ENCODE results near the gene GPATCH11.

GPATCH11 gene

DNA sequence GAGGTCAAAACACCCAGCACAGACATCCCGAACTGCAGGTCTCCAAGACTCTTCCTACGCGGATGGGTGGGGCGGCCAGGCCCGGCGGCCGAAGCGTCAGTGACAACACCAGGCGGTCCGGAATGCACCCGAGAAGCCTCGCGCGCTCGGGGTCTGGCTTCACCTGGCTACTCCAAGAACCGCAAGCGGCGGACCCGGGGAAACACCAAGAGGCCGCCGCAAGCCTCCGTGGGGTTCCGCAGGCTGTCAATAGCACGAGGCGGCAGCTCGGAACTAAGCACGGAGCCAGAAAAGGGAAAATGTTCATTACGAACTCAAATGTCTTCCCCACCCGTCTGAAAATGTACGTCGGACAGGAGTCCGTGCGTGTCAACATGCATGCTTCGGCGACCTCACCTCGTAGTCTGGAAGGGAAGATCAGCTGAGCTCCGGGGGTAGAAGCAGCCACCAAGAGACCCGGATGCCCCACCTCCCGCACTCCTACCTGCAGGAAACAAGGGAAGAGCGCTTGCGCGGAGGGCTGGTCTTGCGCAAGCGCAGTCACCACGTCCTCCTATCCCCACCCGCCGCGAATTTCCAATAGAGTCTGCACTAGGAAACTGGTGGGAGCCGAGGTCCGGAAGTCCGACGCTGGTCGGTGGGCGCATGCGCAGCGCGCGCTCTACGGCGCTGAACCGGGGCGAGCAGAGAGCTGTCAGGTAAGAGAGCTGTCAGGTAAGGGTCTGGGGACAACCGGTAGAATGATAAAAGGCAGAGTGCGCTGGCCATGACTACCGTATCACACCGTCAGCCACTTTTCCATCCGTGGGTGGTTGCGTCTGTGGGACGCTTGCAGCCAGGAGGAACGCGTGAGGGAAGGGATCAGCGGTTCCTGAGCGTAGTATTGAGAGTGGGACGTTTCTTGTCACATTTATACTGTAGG is at the start of gene GPATCH11, which contains the start of gene HEATR5B:
TSS of gene GPATCH11 (plus strand) at position 646 of the 922 bp plus-strand sequence. CDS start 3,864 bp downstream, outside the sequence.
TSS of gene HEATR5B (minus strand) at position 500 of the 922 bp plus-strand sequence. CDS start 958 bp downstream, outside the sequence.
- peak; percentile 98 for DNase-seq (ENCODE audit: low spot score)

DNA sequence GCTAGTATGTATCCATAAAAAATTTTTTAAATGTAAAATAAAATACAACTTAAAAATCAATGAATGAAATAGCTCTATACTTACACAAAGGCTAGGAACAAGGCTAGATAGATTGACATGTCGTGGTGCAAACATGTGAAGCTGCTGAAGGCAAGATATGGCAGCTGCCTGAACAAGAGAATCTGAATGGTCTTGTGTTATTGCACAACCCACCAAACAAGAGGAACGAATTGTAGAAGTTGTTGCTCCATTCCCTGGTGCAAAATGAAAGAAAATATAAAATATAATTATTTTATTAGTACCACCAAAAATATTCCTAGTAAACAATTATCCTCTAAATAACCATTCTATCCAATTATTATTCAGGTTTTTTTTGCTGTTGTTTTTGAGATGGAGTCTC is 46.5 kb upstream of the GPATCH11 start:
- DNase-seq (ENCODE audit: low spot score): no peak

DNA sequence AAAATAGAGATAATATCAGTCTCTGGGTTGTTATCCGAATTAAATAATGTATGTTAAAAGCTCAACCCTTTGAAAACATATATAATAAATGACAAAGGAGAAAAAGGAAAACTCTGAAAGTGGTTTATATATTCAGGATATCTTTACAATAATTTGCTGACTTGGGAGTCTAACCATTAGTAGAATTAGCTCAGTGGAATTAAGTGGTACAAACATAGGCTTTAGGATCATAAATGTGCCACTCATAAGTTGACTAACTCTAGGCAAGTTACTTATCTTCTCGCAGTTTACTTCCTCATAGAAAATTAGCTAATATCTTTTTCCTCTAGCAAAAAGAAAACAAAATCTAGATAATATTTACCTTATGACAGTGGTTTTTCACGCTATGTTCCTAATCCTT is 44.7 kb upstream of the GPATCH11 start:
- DNase-seq (ENCODE audit: low spot score): no peak

DNA sequence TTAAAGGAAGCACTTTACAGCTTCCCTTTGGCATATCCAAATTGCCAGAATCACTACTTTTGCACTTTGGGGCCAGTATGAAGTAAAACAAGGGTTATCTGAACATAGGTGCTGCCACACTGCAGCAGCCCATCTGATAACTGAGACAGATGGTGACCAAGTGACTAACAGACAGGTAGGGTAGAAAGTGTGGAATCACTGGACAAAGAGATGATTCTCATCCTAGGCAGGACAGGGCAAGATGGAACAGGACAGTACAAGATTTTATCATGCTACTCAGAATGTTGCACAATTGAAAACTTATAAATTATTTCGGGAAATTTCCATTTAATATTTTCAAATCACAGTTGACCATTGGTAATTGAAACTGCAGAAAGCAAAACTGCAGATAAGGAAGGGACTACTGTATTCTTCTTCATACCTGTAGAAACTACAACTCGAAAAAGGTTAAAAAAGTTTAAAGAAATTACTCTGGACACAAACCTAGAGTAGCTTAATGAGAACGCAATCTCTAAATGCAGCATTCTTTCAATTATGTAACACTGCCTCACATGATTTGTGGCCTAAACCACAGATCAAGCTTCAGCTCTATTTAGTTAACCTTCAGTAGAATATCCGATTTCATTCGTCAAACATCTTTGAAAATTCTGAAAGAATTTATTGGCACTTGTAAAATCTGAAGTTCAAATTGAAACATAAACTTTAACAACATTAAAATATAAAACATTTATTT is 31.6 kb upstream of the GPATCH11 start:
- no peak for DNase-seq (ENCODE audit: low spot score)

DNA sequence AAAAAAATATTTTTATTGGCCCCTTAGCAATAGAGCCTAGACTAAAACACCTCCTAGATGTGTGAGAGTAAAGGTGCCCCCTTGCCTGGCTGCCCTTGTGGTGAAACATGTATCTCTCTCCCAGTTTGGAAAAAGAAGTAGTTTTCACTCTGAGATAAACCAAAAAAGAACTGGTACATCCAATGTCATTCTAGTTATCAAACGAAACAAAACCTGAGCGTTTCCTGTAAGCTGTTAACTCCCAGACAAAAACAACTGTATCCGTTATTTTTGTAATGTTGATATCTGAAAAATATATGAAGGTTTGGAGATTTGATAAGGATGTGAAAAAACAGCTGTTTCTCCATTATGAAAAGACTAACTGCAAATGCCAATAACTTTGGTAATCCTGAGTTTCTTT is 24.5 kb upstream of the GPATCH11 start:
- no peak for DNase-seq (ENCODE audit: low spot score)

DNA sequence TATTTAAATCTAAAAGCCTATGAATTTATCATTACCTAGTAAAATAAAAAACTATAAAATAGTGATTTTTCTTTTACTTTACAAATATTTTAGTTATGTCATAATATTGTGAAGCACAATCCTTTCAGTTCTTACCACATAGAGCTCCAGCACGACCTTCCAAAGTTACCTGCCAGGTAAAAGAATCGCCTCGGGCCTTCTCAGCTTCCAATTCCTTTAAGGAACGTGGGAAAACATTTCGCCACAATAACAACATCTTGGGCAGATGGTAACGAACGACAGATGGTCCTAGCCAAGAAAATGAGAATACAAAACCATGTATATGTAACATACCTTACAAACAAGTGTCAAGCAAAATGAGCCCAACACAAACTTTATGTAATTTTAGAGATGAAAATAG is 23.9 kb upstream of the GPATCH11 start:
- no peak for DNase-seq (ENCODE audit: low spot score)

DNA sequence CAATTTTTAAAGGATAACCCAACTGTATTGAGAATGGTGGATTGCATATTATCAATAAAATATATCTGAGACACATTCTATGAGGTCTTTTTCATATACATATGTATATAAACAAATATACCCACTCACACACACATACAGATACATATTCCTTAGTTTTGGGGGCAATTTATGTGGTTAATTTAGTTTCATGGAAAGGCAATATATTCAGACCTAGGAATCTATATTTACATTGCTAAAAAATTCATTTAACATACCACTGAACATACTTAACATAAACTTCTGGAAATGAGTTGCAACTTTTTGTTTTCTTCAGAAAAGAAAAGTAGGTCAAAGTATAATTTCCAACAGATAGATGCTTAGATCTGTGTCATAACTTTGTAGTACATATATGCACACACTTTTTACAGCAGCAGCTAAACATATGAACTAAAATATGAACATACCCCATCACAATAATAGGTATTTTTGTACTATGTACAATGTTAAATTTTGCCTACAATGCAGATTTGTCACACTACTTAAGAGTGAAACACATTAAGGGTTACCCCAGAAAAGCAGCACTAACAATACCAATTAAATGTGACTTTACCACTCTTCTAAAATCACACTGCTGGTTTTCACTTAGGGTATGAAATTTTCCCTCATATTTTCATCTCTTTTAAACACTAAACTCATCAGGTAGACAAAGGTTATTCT is 23.2 kb upstream of the GPATCH11 start:
- no peak for DNase-seq (ENCODE audit: low spot score)

DNA sequence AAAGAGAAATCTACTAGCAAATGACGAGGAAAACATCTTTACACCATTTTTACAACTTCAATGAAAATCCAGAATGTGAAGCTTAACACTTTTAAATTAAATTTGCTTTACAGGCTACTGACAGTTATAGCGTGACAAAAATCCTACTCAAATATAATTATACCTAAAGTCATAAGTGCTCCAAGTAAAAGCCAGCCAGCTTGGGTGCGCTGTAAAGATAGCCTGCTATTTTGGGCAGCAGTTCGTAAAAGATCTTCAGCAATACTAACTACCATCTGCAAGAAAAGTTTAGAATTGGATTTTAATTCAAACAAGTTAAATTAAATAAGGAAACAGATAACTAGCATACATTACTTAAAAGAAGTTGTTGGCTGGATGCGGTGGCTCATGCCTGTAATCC is 22.5 kb upstream of the GPATCH11 start:
- no peak for DNase-seq (ENCODE audit: low spot score)

DNA sequence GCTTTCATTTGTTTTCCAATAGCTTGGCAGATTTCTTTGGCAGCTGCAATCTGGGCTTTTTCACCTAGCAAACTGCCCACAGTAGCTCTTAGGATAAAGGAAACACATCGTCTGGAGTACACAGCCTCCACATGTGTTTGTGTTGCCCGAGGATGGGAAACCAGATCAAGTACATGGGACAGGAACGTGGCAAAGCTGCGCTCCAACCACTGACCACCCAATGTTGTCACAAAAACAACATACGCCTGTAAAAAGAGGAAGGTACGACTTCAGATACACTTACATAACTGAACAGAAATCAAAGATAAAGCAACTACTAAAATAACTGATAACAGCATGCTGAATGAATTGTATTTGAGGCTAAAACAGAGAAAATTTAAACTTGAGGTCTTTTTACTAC is 15.6 kb upstream of the GPATCH11 start:
- no peak for DNase-seq (ENCODE audit: low spot score)

DNA sequence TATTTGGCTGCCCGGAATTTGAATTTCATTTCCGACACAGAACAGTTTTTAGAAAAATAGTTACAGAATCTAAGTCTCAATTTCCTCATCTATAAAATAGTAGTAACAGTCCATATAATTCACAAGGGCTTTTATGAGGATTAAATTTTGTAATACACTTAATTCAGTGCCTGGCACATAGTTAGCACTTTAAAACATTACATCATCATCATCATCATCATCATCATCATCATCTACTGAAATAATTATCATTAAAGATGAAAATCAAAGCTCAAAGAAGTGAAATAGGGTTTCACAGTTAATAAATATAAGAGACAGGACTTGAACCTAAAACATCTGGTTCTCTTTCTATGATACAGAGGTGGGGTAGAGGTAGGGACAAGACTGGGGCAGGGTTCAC is 13.4 kb upstream of the GPATCH11 start:
- no peak for DNase-seq (ENCODE audit: low spot score)

DNA sequence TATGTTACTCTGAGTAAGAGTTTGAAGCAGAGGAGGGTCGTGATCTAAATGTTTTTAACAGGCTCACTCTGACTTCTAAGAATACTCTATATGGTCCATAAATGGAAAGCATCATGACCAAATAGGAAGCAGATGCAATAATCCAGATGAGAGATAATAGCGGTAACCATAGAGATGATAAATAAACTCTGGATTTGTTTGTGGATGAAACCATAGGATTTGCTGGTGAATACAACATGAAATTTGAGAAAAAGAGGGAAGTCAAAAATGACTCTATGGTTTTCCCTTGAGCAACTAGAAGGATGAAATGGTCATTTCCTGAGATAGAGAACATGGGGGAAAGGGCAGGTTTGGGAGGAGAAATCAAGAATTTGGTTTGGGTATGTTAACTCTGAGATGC is 4.1 kb upstream of the GPATCH11 start:
- DNase-seq (ENCODE audit: low spot score): no peak

DNA sequence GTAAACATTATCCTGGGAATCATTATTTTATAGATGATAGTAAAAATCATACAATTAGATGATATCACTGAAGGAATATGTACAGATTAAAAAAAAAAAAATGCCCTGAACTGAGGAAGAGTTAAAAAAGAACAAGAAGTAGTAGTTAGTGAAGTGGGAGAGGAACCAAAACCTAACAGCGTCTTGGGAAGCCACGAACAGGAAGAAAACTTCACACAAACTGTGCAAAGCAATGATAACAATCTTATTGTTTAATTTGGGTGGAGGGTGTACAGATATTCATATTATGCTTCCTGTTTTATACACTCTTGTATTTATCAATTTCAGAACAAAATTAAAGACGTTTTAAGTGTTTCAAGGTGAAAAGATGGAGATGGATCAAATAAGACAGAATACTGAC is 3.6 kb upstream of the GPATCH11 start:
- DNase-seq (ENCODE audit: low spot score): no peak

DNA sequence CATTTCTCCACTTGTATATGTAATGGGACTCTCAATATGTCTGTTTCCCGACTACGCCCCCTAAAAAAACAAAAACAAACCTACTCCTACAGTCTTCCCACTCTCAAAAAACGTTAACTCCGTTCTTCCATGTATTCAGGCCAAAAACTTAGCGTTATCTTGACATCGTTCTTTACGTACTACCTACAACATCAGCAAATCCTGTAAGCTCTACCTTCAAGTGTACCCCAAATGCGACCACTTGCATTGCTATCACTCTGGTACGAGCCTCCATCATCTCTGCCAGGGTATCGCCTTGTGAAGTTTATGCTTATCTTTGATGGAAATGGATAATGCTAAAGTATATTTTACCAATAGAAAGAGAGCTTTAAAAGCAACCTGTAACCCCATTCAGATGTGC is 479 bp downstream of the GPATCH11 start:
- DNase-seq (ENCODE audit: low spot score): no peak

DNA sequence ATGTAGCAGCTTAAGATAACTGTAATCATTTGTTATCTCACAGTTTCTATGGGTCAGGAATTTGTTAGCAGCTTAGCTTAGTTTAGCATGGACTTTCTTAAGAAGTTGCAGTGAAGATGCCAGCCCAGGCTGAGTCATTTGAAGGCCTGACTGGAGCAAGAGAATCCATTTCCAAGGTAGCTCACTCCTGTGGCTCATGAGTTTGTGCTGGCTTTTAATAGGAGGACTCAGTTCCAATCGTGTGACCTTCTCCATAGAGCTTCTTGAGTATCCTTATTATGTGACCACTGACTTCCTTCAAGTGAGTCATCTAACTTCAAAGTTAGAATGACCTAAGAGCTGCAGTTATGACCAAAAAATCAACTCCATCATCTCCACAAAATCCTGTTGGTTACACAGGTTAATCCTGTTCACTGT is 1.4 kb downstream of the GPATCH11 start:
- peak; percentile 89 for DNase-seq (ENCODE audit: low spot score)

DNA sequence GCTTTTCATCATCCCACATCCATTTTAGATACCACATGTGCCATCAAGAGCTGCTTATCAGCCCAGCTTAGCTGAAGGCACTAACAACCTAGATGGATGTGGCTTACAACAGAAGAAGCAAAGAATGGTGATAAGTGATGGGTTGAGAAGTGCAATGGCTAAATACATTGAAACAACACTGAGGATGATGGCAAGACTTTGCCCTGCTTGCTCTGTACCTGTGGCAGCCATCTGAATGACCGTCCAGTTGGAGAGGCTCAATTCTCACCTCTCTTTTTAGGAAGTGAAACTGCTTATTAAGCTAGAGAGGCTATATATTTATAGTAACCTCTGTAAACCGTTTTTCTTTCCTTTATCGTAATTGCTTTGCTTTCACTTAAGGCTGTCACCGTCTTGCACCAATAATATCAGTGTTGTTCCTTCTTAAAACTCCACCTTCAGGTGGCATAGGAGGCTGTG is 5.7 kb downstream of the GPATCH11 start:
- DNase-seq (ENCODE audit: low spot score): no peak

DNA sequence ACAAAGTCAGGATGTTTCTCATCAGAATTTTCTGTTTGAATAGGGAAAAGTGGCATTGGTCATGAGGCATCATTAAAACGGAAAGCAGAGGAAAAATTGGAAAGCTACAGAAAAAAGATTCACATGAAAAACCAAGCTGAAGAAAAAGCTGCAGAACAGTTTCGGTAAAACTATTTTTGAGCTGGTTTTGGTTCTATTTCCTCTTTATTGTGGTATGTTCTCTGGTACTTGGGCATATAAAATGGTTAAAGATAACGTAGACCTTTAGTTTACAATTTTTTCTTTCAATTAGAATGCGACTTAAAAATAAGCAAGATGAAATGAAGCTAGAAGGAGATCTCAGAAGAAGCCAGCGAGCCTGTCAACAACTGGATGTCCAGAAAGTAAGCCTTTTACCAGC is 7.6 kb downstream of the GPATCH11 start:
- no peak for DNase-seq (ENCODE audit: low spot score)

DNA sequence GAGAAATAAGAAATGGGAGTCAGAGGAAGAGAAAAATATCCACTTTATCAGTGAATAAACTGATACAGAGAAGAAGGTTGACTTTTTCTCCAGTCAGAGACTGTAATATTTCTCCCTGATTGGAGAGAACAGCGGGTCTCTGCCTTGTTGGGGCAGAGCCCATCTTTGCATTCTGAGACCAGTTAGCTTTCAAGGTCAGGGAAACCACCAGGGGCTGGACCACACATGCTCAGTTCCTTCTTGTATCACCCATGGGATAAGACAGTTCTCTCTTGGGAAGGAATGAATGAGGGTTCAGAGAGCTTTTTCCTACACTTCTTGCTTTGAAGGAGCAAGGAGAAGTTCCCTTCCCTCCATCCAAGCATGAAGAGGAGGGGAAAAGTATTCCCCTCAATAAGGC is 12.2 kb downstream of the GPATCH11 start:
- DNase-seq (ENCODE audit: low spot score): no peak

DNA sequence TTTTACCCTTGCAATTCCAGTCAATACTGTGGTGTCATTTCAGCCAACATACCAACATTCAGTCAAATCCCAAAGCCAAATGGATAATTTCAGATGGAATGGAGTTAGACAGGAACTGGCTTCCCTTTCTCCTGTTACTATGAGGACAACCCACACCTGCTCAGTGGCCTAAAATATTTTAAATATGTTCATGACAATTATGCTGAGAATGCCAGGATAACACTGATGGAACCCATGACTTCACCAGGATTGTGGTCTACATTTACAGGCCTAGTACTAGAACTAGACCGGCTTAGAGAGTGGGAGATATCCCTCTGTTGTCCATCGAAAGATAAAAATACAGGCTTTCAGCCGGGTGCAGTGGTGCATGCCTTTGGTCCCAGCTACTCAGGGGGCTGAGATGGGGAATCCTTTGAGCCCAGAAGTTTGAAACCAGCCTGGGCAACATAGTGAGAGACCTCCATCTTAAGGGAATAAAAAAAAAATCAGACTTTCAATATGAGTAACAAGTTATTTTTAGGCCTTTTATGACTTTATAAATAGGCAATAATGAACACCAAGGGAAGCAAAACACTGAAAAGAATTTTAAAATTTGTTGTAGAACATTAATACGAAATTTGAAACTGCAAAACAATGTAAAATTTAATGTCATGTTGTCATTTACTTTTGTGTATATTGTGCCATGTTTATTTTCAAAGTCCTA is 14.2 kb downstream of the GPATCH11 start:
- DNase-seq (ENCODE audit: low spot score): peak; percentile 25

DNA sequence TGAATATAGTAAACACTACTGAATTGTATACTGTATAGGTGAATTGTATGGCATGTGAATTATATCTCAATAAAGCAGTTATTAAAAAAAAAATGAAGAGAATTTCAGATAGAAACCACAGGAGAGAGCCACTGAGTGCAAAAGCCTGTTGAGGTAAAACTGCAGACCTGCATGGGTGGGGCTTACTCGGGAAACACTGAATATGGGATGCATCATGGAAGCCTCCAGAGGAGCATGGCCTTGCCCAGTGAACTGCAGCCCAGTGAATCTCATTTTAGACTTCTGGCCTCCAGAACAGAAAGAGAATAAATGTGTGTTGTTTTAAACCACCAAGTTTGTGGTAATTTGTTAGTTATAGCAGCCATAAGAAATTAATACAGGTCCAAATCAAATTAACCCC is 15.7 kb downstream of the GPATCH11 start:
- no peak for DNase-seq (ENCODE audit: low spot score)

DNA sequence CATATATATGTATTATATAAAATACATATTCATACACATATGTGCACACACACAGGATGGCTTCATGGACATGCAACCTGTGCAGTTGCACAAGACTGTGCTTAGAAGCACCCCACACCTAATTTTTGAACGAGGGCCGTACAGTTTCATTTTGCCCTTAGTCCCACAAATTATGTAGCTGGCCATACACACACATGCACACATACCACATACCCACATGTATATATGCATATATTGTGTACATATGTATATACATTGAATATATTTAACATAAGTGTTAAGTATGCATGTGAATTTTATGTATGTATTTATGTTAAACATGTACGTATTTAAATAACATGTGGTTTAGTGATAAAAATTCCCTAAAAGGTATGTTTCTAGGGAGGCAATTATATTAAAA is 18.3 kb downstream of the GPATCH11 start:
- no peak for DNase-seq (ENCODE audit: low spot score)

DNA sequence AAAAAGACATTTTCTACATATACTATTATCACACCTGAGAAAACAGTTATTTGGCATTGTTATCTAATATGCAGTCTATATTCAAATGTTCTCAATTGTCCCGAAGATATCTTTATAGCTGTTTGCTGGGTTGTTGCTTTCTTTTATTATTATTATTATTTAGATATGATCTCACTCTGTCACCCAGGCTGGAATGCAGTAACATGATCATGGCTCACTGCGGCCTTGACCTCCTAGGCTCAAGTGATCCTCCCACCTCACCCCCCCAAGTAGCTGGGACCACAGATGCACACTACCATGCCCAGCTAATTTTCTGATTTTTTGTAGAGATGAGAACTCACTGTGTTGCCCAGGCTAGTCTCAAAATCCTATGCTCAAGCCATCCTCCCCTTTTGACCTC is 19.9 kb downstream of the GPATCH11 start:
- no peak for DNase-seq (ENCODE audit: low spot score)

DNA sequence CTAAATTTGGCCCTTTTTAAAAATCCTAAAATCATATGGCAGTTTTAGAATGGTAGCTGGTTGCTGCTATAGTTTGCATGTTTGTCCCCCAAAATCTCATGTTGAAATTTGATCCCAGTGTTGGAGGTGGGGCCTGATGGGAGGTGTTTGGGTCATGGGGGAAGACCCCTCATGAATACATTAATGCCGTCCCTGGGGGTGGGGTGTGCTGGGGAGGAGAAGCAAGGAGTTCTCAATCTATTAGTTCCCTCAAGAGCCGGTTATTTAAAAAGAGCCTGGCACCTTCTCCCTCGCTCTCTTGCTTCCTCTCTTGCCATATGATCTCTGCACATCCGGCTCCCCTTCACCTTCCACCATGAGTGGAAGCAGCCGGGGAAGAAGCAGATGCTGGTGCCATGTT is 20.8 kb downstream of the GPATCH11 start:
- no peak for DNase-seq (ENCODE audit: low spot score)

Data from kidney tubule cell (primary cell).